Activated T-cell treated with anti-CD3 and anti-CD28 coated beads, Interleukin-2, amount 50 U/mL, for 72 hours (primary cell): ENCODE results near the gene GPR61. TPM values are rescaled to one million over a fixed set of nuclear protein-coding genes. Genes with fewer than 3 reads are reported as not detected.

Experiments
- ATAC-seq, 2 donors: fragments of 150-1000 bp; cut with Tn5 transposase; replicated peaks in 1 of 2; 2 replicates each; pipeline ENCODE4 v1.10.0; 2021; ENCODE audit warnings: moderate library complexity in 2 of 2, mild to moderate bottlenecking in 1 of 2
- DNase-seq, 2 donors: peaks; one replicate each; pipeline ENCODE4 v3.0.0; 2021 to 2022; ENCODE audit warnings: mixed read lengths in 1 of 2
- H3K27ac Mint-ChIP-seq: one replicate; pipeline ENCODE4 v1.8.0; 2022; ENCODE audit warnings: mild to moderate bottlenecking, moderate library complexity, mixed read lengths
- H3K27me3 Mint-ChIP-seq: one replicate; pipeline ENCODE4 v1.8.0; 2022; ENCODE audit warnings: low read depth, mixed read lengths
- H3K36me3 Mint-ChIP-seq, 2 donors: one replicate each; pipeline ENCODE4 v1.8.0; 2022; ENCODE audit warnings: mixed read lengths in 2 of 2, mild to moderate bottlenecking in 1 of 2; ENCODE audit not compliant: insufficient read depth in 2 of 2
- H3K4me1 Mint-ChIP-seq: one replicate; pipeline ENCODE4 v1.8.0; 2022; ENCODE audit warnings: low read depth, mixed read lengths
- H3K4me3 Mint-ChIP-seq, 2 donors: one replicate each; pipeline ENCODE4 v1.8.0; 2022; ENCODE audit warnings: mild to moderate bottlenecking in 2 of 2, mixed read lengths in 2 of 2, moderate library complexity in 2 of 2
- H3K9me3 Mint-ChIP-seq, 2 donors: one replicate each; pipeline ENCODE4 v1.8.0; 2022; ENCODE audit warnings: mixed read lengths in 2 of 2
- total RNA-seq, 2 donors: library from RNA; stranded (reverse); gene quantifications; one replicate each; pipeline ENCODE4 v1.2.3, GENCODE V29; 2022

GPR61 gene, protein sequence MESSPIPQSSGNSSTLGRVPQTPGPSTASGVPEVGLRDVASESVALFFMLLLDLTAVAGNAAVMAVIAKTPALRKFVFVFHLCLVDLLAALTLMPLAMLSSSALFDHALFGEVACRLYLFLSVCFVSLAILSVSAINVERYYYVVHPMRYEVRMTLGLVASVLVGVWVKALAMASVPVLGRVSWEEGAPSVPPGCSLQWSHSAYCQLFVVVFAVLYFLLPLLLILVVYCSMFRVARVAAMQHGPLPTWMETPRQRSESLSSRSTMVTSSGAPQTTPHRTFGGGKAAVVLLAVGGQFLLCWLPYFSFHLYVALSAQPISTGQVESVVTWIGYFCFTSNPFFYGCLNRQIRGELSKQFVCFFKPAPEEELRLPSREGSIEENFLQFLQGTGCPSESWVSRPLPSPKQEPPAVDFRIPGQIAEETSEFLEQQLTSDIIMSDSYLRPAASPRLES
- not detected for total RNA-seq

DNA sequence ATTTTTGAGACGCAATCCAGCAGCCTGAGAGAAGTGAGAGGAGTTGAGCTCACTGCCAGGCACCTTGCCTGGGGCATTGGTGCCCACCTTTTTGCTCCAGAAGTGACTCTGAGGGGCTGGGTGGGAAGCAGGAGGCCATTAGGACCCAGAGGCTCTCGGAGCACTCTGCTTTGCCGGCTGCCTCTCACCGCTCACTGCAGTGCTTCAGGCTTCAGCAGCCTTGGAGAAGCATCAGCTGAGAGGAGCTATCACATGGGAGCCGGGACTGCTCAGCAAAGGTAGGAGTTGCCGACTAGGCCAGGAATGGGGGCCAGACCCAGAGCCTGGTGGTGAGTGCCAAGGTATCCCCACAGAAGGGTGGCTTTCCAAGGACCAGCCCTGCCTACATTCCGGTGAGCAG is at the start of gene GPR61:
Gene GPR61 (plus strand): TSS at position 197 of the 400 bp plus-strand sequence. CDS start 3,151 bp downstream, outside the sequence.
- H3K27me3 Mint-ChIP-seq = no peaks in the 10 kb centered on the region
- H3K4me1 Mint-ChIP-seq = no peaks in the 10 kb centered on the region
- no peaks in the 10 kb centered on the region for H3K36me3 Mint-ChIP-seq
- H3K4me3 Mint-ChIP-seq = no peak within 1 kb of the TSS
- no peak within 1 kb of the TSS for H3K27ac Mint-ChIP-seq
- ATAC-seq = no peak
- H3K9me3 Mint-ChIP-seq = no peaks in the 10 kb centered on the region
- DNase-seq = no peak

DNA sequence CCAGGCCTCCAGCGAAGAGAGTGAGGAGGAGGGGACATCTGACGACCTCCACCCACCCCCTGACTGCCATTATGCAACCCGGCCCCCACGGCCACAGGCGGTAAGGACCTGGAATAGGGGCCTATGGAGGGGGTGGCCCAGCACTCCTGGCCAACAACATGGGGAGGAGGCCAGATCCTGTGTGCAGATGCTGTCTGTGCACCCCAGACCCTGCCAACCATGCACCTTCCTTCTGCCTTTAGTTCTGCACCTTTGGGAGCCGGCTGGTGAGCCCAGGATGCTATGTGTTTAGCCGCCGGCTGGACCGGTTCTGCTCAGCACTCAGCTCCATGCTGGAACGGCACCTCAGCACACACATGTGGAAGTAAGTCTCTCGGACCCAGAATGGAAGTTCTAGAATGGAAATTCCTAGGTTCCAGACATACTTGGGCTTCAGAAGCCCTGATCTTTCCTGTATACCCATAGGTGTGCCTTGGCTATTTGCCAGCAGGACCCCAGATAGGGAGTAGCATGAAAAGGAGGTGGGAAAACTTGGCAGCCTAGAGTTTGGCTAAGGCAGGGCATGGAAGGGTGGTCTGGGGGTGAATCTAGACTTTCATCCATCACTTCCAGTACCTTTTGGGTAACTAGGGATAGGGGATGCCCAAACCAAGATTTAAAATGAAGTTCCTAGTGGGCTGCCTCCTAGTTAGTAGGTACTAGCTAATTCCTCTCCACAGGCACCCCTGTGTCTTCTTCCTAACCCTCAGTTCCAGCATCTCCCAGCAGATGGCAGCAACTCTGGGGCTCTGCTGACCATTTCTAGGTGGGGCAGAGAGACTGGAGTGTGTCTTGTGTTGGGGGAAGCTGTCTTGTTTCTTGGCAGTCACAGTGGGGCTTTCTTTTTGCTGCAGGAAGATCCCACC is 49.4 kb upstream of the GPR61 start:
- no peak overlapping the region for H3K27ac Mint-ChIP-seq
- DNase-seq (peak; percentile 71 to 76), ATAC-seq (no peak)
- peaks cover 26% of the 10 kb centered on the region for H3K4me1 Mint-ChIP-seq
- no peaks in the 10 kb centered on the region for H3K27me3 Mint-ChIP-seq
- no peaks in the 10 kb centered on the region for H3K36me3 Mint-ChIP-seq
- no peak overlapping the region for H3K4me3 Mint-ChIP-seq
- H3K9me3 Mint-ChIP-seq = no peaks in the 10 kb centered on the region

DNA sequence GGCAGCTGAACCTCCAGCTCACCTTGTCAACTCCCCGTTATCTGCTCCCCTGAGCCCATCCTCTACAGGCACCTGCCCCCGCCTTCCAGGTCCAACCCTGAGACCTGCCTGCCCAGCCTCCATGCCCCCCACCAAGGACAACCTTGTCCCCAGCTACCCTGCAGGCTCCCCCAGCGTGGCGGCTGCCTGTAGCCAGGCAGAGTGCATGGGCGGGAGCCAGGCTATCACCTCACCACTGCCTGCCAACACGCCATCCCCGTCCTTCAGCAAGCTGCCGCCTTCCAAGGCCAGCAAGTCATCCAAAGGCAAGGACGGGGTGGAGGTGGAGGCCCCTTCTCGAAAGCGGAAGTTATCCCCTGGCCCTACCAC is 48.8 kb upstream of the GPR61 start:
- H3K4me3 Mint-ChIP-seq = no peak overlapping the region
- H3K36me3 Mint-ChIP-seq = no peaks in the 10 kb centered on the region
- H3K27ac Mint-ChIP-seq = no peak overlapping the region
- peaks cover 26% of the 10 kb centered on the region for H3K4me1 Mint-ChIP-seq
- H3K9me3 Mint-ChIP-seq = no peaks in the 10 kb centered on the region
- DNase-seq (no peak), ATAC-seq (no peak)
- no peaks in the 10 kb centered on the region for H3K27me3 Mint-ChIP-seq

DNA sequence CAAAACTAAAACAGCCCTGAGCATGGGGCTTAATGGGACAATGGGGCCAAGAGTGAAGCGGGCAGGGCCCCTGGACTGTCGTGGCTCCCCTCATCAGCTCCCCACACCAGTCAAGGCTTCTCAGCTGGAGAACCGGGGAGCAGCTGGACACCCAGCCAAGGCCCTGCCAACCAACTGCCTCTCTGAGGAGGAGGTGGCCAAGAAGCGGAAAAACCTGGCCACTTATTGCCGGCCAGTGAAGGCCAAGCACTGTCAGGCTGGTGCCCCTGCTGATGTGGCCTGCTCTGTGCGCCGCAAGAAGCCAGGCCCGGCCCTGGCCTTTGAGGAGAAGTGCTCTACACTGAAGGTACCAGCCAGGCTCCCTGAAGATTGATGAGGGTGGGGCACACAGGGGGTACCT is 48.3 kb upstream of the GPR61 start:
- ATAC-seq (no peak), DNase-seq (no peak)
- H3K4me3 Mint-ChIP-seq = no peak overlapping the region
- no peak overlapping the region for H3K27ac Mint-ChIP-seq
- H3K36me3 Mint-ChIP-seq = peaks cover 0 to 2% of the 10 kb centered on the region in 2 donors
- H3K4me1 Mint-ChIP-seq = peaks cover 27% of the 10 kb centered on the region
- no peaks in the 10 kb centered on the region for H3K9me3 Mint-ChIP-seq
- no peaks in the 10 kb centered on the region for H3K27me3 Mint-ChIP-seq

DNA sequence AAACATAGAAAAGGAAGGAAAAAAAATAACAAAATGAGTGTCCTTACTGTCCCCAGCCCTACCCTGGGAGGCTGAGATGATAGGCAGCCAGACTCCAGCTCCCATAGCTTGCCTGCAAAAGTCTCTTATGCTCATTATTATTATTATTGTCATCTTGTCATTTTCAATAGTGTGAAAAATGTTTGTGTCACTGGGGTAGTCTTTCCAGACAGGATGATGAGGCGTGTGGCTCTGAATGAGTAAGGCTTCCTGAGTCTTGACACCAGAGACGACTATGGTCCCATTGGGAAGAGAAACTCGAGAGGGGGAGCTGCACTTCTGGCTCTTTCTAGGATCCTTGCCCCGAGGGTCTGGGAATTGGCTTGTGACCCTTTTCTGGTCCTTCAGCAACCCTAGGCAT is 46.9 kb upstream of the GPR61 start:
- no peak for DNase-seq
- Mint-ChIP-seq H3K4me1 (peaks cover 31% of the 10 kb centered on the region), H3K36me3 (peaks cover 0 to 3% of the 10 kb centered on the region in 2 donors), H3K27ac (no peak overlapping the region), H3K4me3 (no peak overlapping the region), H3K27me3 (no peaks in the 10 kb centered on the region), H3K9me3 (no peaks in the 10 kb centered on the region)
- no peak for ATAC-seq

DNA sequence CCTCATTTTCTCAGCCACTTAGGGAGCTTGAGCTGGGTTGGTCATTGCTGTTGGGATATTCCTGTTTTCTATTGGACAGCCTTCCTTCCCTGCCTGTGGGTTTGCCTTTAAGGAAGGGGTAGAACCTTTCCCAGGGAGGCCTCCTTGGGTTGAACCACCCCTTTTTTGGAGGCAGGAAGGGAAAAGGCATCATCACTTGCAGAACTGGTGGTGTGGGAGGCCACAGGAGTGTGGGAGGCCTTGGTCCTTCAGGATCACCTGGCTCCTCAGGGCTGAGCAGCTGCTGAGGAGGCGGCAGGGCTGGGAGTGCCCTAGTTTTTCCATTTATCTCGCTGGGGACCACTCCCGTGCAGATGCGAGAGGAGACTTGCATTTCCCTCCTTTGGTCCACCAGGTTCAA is 46.4 kb upstream of the GPR61 start:
- Mint-ChIP-seq H3K27me3 (no peaks in the 10 kb centered on the region), H3K27ac (no peak overlapping the region), H3K9me3 (no peaks in the 10 kb centered on the region), H3K36me3 (peaks cover 0 to 3% of the 10 kb centered on the region in 2 donors), H3K4me3 (peak overlapping the region in 1 of 2 donors; percentile 90), H3K4me1 (peaks cover 35% of the 10 kb centered on the region)
- no peak for ATAC-seq
- DNase-seq = no peak

DNA sequence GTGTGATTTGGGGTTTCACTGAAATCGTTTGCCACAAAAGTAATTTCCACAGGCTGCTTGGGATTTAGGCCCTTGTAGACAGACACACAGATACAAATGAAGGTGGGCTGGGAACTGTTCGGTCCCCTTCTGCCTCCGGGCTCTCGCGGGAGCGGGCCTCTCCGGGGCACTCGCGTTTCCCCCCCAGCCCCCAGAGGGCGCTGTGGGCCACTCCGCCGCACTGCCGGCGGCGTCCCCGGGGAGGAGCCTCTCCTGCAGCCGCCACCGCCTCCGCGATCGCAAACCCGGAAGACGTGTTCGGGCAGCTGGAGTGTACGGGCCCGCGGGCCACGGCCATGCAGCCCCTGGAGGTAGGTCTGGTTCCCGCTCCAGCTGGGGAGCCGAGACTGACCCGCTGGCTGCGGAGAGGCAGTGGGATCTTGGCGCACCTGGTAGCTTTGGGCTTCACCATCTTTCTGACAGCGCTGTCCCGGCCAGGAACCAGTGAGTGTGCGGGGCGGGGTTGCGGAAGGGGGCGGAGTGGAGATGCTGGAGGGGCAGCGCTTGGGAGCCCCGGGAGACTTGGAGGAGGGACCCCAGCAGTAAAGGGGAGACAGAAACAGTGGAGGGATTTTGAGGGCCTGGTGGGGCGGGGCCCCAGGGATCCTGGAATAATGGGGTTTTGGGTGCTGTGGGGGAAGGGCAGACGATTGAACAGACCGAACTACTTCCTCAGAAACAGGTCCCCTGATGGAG is 45.7 kb upstream of the GPR61 start, which contains the start of gene CYB561D1:
Gene CYB561D1 (plus strand): TSS at position 290 of the 735 bp plus-strand sequence. CDS start 46 bp downstream, at position 336.
- peak within 1 kb of the TSS; percentile 53 for H3K27ac Mint-ChIP-seq
- H3K9me3 Mint-ChIP-seq = no peaks in the 10 kb centered on the region
- peaks cover 43% of the 10 kb centered on the region for H3K4me1 Mint-ChIP-seq
- ATAC-seq = peak; percentile 90 to 91
- peak within 1 kb of the TSS; percentile 90 to 99 for H3K4me3 Mint-ChIP-seq
- peaks cover 0 to 3% of the 10 kb centered on the region in 2 donors for H3K36me3 Mint-ChIP-seq
- peak; percentile 92 to 95 for DNase-seq
- no peaks in the 10 kb centered on the region for H3K27me3 Mint-ChIP-seq

DNA sequence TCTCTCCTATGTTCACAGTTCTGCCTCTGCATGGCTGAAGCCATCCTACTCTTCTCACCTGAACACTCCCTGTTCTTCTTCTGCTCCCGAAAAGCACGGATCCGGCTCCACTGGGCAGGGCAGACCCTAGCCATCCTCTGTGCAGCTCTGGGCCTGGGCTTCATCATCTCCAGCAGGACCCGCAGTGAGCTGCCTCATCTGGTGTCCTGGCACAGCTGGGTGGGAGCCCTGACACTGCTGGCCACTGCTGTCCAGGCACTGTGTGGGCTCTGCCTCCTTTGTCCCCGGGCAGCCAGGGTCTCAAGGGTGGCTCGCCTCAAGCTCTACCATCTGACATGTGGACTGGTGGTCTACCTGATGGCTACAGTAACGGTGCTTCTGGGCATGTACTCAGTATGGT is 43.9 kb upstream of the GPR61 start:
- Mint-ChIP-seq H3K9me3 (no peaks in the 10 kb centered on the region), H3K4me3 (peak overlapping the region; percentile 3 to 59), H3K27ac (peak overlapping the region; percentile 66), H3K27me3 (no peaks in the 10 kb centered on the region), H3K4me1 (peaks cover 60% of the 10 kb centered on the region), H3K36me3 (peaks cover 0 to 3% of the 10 kb centered on the region in 2 donors)
- no peak for DNase-seq
- ATAC-seq = no peak

DNA sequence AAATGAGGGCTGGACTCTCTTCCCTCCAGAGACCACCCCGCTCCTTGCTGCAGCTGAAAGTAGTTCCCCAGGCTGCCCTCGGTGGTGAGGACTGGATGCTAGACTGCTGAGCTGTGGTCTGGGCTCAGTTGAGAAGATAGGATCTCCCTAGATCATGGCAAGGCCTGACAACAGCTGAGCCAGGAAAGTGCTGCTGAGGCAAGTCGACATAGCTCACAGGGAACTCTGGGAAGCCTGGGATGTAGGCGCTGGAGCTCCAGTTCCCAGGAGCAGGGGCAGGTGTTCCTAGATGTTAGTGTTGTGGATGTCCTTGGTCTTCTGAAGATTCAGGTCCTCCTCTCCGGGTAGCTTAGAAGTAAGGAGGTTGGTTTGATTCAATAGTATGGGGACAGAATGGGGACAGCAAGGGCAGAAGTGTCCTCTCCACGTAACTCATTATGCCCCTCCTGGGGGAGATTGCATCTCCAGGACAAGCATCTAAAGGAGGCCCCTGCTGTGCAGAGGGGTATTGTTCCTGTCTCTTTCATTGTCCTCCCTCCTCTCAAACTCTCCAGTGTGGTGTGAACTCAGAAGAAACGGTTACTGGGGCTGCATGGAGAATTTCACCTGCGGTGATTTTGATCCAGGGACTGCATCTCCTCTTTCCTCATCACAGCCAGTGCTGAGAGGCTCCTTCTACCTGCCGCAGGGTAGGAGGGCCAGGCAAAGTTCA is 42.1 kb upstream of the GPR61 start:
- Mint-ChIP-seq H3K27me3 (no peaks in the 10 kb centered on the region), H3K9me3 (no peaks in the 10 kb centered on the region), H3K36me3 (peaks cover 0 to 5% of the 10 kb centered on the region in 2 donors), H3K4me3 (peak overlapping the region; percentile 8 to 59), H3K27ac (peak overlapping the region; percentile 58), H3K4me1 (peaks cover 79% of the 10 kb centered on the region)
- DNase-seq = no peak
- ATAC-seq = no peak

DNA sequence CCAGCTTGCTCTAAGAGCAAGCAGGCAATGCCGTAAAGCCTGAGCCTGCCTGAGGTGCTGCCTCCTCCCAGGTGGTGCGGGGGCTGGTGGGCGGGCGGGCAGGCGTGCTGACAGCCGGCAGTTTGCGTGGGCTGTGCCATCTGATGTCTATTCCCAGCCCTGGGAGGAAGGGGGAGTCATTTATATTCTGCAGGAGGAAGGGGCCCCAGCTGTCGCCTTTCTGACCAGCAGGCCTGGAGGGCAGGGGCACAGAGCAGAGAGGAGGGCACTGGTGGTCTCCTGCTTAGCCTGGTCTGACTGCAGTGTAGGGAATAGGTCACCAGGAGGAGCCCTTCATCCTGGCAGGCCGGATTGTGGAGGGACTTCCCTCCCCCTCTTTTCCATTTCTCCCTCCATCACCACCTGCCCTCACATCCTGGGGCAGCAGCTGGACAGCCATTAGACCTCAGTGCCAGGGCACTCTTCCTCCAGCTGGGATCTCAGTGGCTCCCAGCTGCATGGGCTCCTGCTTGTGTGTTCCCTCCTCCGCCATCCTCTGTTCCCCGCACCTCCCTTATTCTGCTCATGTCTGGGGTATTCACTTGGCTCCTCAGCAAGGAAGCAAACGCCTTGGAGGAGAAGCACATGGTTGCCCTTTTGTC is 41.4 kb upstream of the GPR61 start:
- Mint-ChIP-seq H3K9me3 (no peaks in the 10 kb centered on the region), H3K36me3 (peaks cover 0 to 5% of the 10 kb centered on the region in 2 donors), H3K27ac (no peak overlapping the region), H3K4me3 (peak overlapping the region in 1 of 2 donors; percentile 59), H3K27me3 (no peaks in the 10 kb centered on the region), H3K4me1 (peaks cover 85% of the 10 kb centered on the region)
- DNase-seq (peak in 1 of 2 donors; percentile 39), ATAC-seq (no peak)

DNA sequence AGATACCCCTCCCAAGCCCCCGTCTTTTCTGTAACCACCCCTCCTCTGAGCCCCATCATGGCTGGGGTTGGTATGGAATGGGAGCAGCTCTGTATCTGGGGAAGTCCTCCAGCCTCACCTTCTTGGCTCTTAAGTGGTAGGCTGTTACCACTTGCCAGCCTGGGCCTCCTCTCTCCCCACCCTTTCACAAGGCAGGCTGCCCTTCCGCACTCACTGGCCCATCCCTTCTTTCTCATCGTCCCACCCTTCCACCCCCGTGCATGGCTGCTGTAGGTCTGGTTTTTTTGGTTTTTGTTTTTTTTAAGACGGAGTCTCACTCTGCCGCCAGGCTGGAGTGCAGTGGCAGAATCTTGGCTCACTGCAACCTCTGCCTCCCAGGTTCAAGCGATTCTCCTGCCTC is 40.6 kb upstream of the GPR61 start:
- H3K27me3 Mint-ChIP-seq = no peaks in the 10 kb centered on the region
- H3K27ac Mint-ChIP-seq = no peak overlapping the region
- peaks cover 0 to 5% of the 10 kb centered on the region in 2 donors for H3K36me3 Mint-ChIP-seq
- no peaks in the 10 kb centered on the region for H3K9me3 Mint-ChIP-seq
- peaks cover 91% of the 10 kb centered on the region for H3K4me1 Mint-ChIP-seq
- ATAC-seq = no peak
- no peak for DNase-seq
- peak overlapping the region in 1 of 2 donors; percentile 20 for H3K4me3 Mint-ChIP-seq
